Brain pericyte (primary cell): ENCODE results near the gene CNTN5.

Source experiments
- DNase-seq: peaks from one replicate; pipeline ENCODE4 v3.0.0-alpha.2; 2012; ENCODE audit warnings: low read depth, low spot score

Gene CNTN5

GRCh38 chr11:100315946-100316345, 1295.2 kb downstream of the CNTN5 start:
- DNase-seq: no peak

- no peak for DNase-seq
Measured at GRCh38 chr11:100316952-100317351, 1296.2 kb downstream of the CNTN5 start.

- DNase-seq: no peak
Measured at GRCh38 chr11:100319691-100320090, 1298.9 kb downstream of the CNTN5 start.

- no peak for DNase-seq
Measured at GRCh38 chr11:100328626-100329340, 1308.0 kb downstream of the CNTN5 start.

GRCh38 chr11:100329352-100329751, 1308.6 kb downstream of the CNTN5 start:
- DNase-seq: peak; percentile 0

GRCh38 chr11:100336873-100337272, 1316.1 kb downstream of the CNTN5 start:
- no peak for DNase-seq

GRCh38 chr11:100338144-100338840, 1317.5 kb downstream of the CNTN5 start:
- no peak for DNase-seq

- DNase-seq: no peak
Measured at GRCh38 chr11:100340466-100341319, 1319.9 kb downstream of the CNTN5 start.

- no peak for DNase-seq
Measured at GRCh38 chr11:100353083-100353482, 1332.3 kb downstream of the CNTN5 start.

GRCh38 chr11:100354736-100355135, 1334.0 kb downstream of the CNTN5 start:
- DNase-seq: no peak

GRCh38 chr11:100356035-100356434, 1335.3 kb downstream of the CNTN5 start:
- no peak for DNase-seq

- no peak for DNase-seq
Measured at GRCh38 chr11:100359281-100359680, 1338.5 kb downstream of the CNTN5 start.

- DNase-seq: no peak
Measured at GRCh38 chr11:100367892-100368291, 1347.1 kb downstream of the CNTN5 start.

GRCh38 chr11:100383357-100383865, 1362.7 kb downstream of the CNTN5 start:
- no peak for DNase-seq

GRCh38 chr11:100396266-100396665, 1375.5 kb downstream of the CNTN5 start:
- DNase-seq: no peak

GRCh38 chr11:100397401-100397800, 1376.7 kb downstream of the CNTN5 start:
- DNase-seq: no peak

- no peak for DNase-seq
Measured at GRCh38 chr11:100403816-100404215, 1383.1 kb downstream of the CNTN5 start.

- no peak for DNase-seq
Measured at GRCh38 chr11:100404907-100405306, 1384.2 kb downstream of the CNTN5 start.
